ENCODE results near the gene MTHFSD. TPM values are rescaled to one million over a fixed set of nuclear protein-coding genes. Genes with fewer than 3 reads are reported as not detected.

Gene MTHFSD
- total and polyA plus RNA-seq, 10 of the 15 experiments (the other 5 are each of a cell fraction or from before 2014, with no cell fraction given): 2.2 to 24.5 (median 18.1) TPM

- Histone ChIP-seq H3K4me1 (ENCODE audit: control insufficient read depth, insufficient read depth, low read length) (no peaks in the 10 kb centered on the region), H3K9me3 (replicated peaks; ENCODE audit: control insufficient read depth, insufficient read depth, low read length) (no peaks in the 10 kb centered on the region; the same call in 2 of the 3 replicates), H3K79me2 (ENCODE audit: control insufficient read depth, insufficient read depth, low read length) (no peaks in the 10 kb centered on the region), H3K4me2 (ENCODE audit: control insufficient read depth, insufficient read depth) (no peak overlapping the region), H3K27me3 (replicated peaks in 1 of 2; ENCODE audit: control insufficient read depth in 2 of 2, insufficient read depth in 2 of 2, low read length in 1 of 2) (no peaks in the 10 kb centered on the region), H3K36me3 (ENCODE audit: control insufficient read depth in 2 of 2, insufficient read depth in 2 of 2, low read length in 1 of 2) (no peaks in the 10 kb centered on the region), H3K9ac (ENCODE audit: control insufficient read depth, insufficient read depth, low read length) (no peak overlapping the region), H4K20me1 (ENCODE audit: control insufficient read depth, insufficient read depth) (no peaks in the 10 kb centered on the region), H2AFZ (ENCODE audit: control insufficient read depth, low read depth, low read length) (no peak overlapping the region), H3K4me3 (no peak overlapping the region), H3K27ac (ENCODE audit: control insufficient read depth, insufficient read depth) (no peak overlapping the region)
- WGBS (ENCODE audit: insufficient coverage, insufficient replicate concordance, low lambda C conversion rate, missing lambda C conversion rate): 26% methylated on average over 4 of the region's 4 CpGs
- CTCF ChIA-PET: interaction anchor here (0.7 kb wide), 1 partner anchor 27 kb away, joined by 3 read pairs; no protein-coding TSS in a partner anchor
- SMC1A ChIA-PET (ENCODE audit: uncharacterized antibody, unreplicated experiment): no interaction called here
- BruUV-seq (replicated peaks): no TSS peak
- in situ Hi-C loops (cut with MboI): no loop called here
- ATAC-seq (no peak), FAIRE-seq (no peak), DNase-seq (ENCODE audit: low read depth, low spot score) (no peak)
- POLR2A ChIA-PET: no interaction called here
- TF ChIP-seq CEBPZ (IDR thresholded peaks at IDR 0.05; ENCODE audit: low read depth, low read length) (no peak), E2F8 (IDR thresholded peaks at IDR 0.05; ENCODE audit: low read depth, partially characterized antibody) (no peak)
- RAD21 ChIA-PET (ENCODE audit: unreplicated experiment): no interaction called here
- intact Hi-C loops (cut with micrococcal nuclease; ENCODE audit: unreplicated experiment): no loop called here
Observed at GRCh38 chr16:86602521-86602920, 47.5 kb upstream of the MTHFSD start.

Measured in GM12878 (cell line).